Right atrium auricular region (tissue), 2 donors: ENCODE results near the gene GSTP1. TPM values are rescaled to one million over a fixed set of nuclear protein-coding genes. Genes with fewer than 3 reads are reported as not detected.
A peak's percentile ranks its signal among the peaks of the same experiment; 100 is the strongest.

ENCODE experiments used
- DNase-seq: peaks from one replicate; pipeline ENCODE4 v3.0.0-alpha.2; 2019; ENCODE audit warnings: low spot score
- H3K27ac ChIP-seq, 2 donors: fragments of 200-600 bp; sonication (generic); 1 replicate in 1 of 2; 2 replicates in 1 of 2; pipeline ENCODE4 v1.5.1; 2016 to 2019
- H3K27me3 ChIP-seq, 2 donors: fragments of 200-600 bp; sonication (generic); one replicate each; pipeline versions ENCODE4 v1.5.1 to v1.6.0; 2017 to 2019
- H3K36me3 ChIP-seq: fragments of 200-600 bp; sonication (generic); one replicate; pipeline ENCODE4 v1.5.1; 2016
- H3K4me1 ChIP-seq, 2 donors: fragments of 200-600 bp; sonication (generic); one replicate each; pipeline versions ENCODE4 v1.5.1 to v1.6.0; 2017 to 2019
- H3K4me3 ChIP-seq, 2 donors: fragments of 200-600 bp; sonication (generic); 1 replicate in 1 of 2; 2 replicates in 1 of 2; pipeline ENCODE4 v1.5.1; 2017 to 2019; ENCODE audit warnings: mild to moderate bottlenecking in 1 of 2, moderate library complexity in 1 of 2
- H3K9me3 ChIP-seq, 2 donors: fragments of 200-600 bp; sonication (generic); one replicate each; pipeline ENCODE4 v1.5.1; 2019
- total RNA-seq, 2 donors: library from RNA; depleted of rRNA; stranded (reverse); fragments of >200 nt; gene quantifications; one replicate each; pipeline ENCODE4 v1.1.0, GENCODE V29; 2016
- TF ChIP-seq, protein P1 (sequence below), 2 donors: fragments of 200-600 bp; sonication (generic); IDR thresholded peaks; one replicate each; pipeline ENCODE4 v1.5.1; 2019; ENCODE audit warnings: antibody characterized with exemption in 2 of 2

Gene GSTP1
- total RNA-seq, 2 donors from 2014 or later = 249 to 944 TPM

DNA sequence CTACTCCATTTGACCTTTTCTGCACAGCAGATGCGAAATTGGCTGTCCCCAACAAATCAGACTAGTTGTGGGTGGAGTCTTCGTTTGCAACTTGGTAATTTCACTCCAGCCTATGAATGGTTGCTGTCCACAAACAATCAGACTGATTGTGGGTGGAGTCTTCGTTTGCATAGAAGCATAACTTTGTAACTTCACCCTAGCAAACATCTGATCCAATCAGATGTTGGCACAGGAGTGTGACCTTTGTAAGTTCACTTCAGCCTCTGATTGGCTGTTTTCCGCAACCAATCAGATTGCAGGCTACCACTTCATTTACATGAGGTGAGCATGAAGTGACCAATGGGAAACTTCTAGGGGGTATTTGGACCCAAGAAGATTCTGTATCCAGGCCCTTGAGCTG is 44.1 kb upstream of the GSTP1 start:
- Histone ChIP-seq H3K4me3 (no peak overlapping the region), H3K36me3 (no peaks in the 10 kb centered on the region), H3K27me3 (no peaks in the 10 kb centered on the region), H3K27ac (no peak overlapping the region), H3K4me1 (peaks cover 0 to 1% of the 10 kb centered on the region in 2 donors), H3K9me3 (peaks cover 0 to 3% of the 10 kb centered on the region in 2 donors)
- DNase-seq = no peak
- TF ChIP-seq, protein P1, sequence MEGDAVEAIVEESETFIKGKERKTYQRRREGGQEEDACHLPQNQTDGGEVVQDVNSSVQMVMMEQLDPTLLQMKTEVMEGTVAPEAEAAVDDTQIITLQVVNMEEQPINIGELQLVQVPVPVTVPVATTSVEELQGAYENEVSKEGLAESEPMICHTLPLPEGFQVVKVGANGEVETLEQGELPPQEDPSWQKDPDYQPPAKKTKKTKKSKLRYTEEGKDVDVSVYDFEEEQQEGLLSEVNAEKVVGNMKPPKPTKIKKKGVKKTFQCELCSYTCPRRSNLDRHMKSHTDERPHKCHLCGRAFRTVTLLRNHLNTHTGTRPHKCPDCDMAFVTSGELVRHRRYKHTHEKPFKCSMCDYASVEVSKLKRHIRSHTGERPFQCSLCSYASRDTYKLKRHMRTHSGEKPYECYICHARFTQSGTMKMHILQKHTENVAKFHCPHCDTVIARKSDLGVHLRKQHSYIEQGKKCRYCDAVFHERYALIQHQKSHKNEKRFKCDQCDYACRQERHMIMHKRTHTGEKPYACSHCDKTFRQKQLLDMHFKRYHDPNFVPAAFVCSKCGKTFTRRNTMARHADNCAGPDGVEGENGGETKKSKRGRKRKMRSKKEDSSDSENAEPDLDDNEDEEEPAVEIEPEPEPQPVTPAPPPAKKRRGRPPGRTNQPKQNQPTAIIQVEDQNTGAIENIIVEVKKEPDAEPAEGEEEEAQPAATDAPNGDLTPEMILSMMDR (IDR thresholded peaks at IDR 0.05) = no peak

DNA sequence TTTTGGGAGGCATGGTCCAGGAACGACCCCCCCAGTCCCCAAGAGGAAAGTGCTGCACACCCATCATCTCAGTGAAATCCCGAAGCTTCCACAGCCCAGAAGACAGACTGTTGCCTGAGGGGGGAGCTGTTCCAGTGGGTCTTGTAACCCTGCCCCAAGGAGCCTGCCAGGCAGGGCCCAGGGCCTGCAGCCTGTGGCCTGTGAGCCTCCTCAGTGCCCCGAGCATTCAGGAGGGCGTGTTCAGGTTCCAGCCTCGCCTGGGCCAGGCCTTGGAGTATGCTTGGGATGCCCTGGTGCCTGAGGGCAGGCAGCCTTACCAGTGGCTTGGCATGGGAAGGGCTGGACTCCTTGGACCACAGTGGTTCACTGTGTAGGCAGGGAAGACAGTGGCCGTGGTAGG is 42.4 kb upstream of the GSTP1 start:
- DNase-seq = no peak
- peaks cover 0 to 11% of the 10 kb centered on the region in 2 donors for H3K4me1 ChIP-seq

DNA sequence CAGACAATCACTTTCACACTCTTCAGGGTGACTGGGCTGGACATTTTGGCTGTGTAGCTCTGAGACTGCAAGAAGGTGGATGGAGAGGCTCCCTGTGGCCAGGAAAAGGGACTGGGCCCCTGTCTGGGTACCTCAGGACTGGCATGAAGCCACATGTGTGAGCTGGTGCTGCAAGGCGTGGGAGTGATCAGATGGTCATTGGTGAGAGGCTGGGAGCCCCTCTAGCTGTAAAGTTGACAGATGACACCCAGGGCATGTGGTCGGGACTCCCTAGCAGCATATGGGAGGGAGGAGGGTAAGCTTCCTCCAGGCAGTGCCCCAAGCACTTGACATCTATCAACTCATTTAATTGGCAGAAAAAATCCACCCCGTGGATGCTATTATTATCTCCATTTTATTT is 41.4 kb upstream of the GSTP1 start:
- H3K27me3 ChIP-seq = no peaks in the 10 kb centered on the region
- no peak for DNase-seq
- no peaks in the 10 kb centered on the region for H3K36me3 ChIP-seq
- no peaks in the 10 kb centered on the region for H3K9me3 ChIP-seq
- TF ChIP-seq, protein P1 (IDR thresholded peaks at IDR 0.05) = no peak
- H3K4me1 ChIP-seq = peaks cover 0 to 11% of the 10 kb centered on the region in 2 donors
- H3K4me3 ChIP-seq = no peak overlapping the region
- H3K27ac ChIP-seq = no peak overlapping the region

More for the DNA sequence above, 42.4 kb upstream of the GSTP1 start:
- H3K36me3 ChIP-seq = no peaks in the 10 kb centered on the region
- no peaks in the 10 kb centered on the region for H3K27me3 ChIP-seq
- no peak overlapping the region for H3K27ac ChIP-seq
- TF ChIP-seq, protein P1 (IDR thresholded peaks at IDR 0.05) = no peak
- H3K4me3 ChIP-seq = no peak overlapping the region
- H3K9me3 ChIP-seq = no peaks in the 10 kb centered on the region

DNA sequence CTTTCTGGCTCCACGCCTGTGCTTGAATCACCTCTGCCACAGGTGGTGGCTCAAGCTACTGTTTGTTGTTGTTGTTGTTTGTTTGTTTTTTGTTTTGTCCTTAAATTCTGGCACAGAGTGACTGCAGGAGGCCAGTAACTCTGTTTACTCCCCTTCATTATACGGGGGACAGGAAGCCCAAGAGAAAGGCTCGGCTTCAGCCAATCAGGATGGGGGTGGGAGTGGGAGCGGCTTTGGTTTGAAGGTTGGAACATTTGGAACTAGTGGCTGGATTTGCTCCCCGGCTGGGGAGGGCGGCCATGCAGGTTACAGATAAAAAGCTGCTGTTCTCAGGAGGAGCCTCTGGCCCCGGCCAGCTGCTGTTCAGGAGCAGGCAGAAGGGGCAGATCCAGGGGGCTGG is 40.6 kb upstream of the GSTP1 start:
- Histone ChIP-seq H3K27ac (no peak overlapping the region), H3K9me3 (no peaks in the 10 kb centered on the region), H3K27me3 (no peaks in the 10 kb centered on the region), H3K36me3 (no peaks in the 10 kb centered on the region), H3K4me1 (peaks cover 0 to 11% of the 10 kb centered on the region in 2 donors), H3K4me3 (no peak overlapping the region)
- no peak for DNase-seq
- TF ChIP-seq, protein P1 (IDR thresholded peaks at IDR 0.05) = no peak

DNA sequence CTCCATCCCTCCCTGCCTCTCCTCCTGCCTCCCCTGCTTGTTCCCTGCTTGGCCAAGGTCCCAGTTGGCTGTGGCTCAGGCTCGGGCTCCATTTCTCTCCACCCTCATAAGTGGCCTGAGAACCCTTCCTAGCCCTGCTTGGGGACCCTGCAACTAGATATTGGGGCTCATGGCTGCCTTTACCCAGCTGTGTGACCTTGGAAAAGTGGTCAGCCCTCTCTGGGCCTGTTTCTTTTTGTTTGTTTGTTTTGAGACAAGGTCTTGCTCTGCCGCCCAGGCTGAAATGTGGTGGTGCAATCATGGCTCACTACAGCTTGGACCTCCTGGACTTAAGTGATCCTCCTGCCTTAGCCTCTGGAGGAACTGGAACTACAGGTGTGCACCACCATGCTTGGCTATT is 40.0 kb upstream of the GSTP1 start:
- H3K9me3 ChIP-seq = no peaks in the 10 kb centered on the region
- H3K36me3 ChIP-seq = no peaks in the 10 kb centered on the region
- no peaks in the 10 kb centered on the region for H3K27me3 ChIP-seq
- H3K4me1 ChIP-seq = peaks cover 0 to 11% of the 10 kb centered on the region in 2 donors
- H3K27ac ChIP-seq = no peak overlapping the region
- TF ChIP-seq, protein P1 (IDR thresholded peaks at IDR 0.05) = no peak
- no peak for DNase-seq
- no peak overlapping the region for H3K4me3 ChIP-seq

DNA sequence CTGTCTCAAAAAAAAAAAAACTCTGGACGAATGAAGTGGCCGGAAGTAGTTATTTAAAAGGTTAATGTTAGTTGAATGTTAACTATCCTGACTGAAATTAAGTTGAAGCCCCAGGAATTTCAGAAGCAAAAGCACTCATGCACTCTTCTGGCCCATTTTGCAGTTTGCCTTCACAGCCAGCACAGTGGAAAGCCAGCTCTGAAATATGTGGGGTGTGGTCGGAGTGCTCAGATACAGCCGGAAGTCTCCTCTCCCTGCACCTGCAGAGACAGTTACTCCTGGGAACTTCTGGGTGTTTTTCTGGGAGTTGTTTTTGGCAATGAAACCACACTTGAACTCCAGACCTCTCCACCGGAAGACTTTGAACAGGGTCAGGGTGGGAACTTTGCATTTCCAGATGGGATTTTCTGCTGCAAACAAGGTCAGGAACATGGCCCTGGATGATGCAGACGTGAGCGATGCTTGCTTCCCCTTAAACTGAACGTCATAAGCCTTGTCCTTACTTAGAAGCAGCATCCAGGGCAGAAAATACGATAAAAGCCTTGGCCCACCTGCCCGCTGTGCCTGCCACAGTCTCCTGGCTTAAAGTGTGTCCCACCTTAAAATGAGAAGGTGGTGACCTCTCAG is 38.9 kb upstream of the GSTP1 start:
- peak overlapping the region in 1 of 2 donors; percentile 61 for H3K27ac ChIP-seq
- TF ChIP-seq, protein P1 (IDR thresholded peaks at IDR 0.05) = no peak
- no peaks in the 10 kb centered on the region for H3K36me3 ChIP-seq
- no peaks in the 10 kb centered on the region for H3K9me3 ChIP-seq
- DNase-seq = no peak
- peaks cover 0 to 11% of the 10 kb centered on the region in 2 donors for H3K4me1 ChIP-seq
- H3K4me3 ChIP-seq = no peak overlapping the region
- H3K27me3 ChIP-seq = no peaks in the 10 kb centered on the region
